HG03439 (cell line): ENCODE data around the gene TOP1.

ENCODE experiments used
- ATAC-seq: cut with Tn5 transposase; IDR thresholded peaks from one replicate; pipeline ENCODE4 v1.9.1; 2021; ENCODE audit warnings: mild to moderate bottlenecking, moderate library complexity; ENCODE audit not compliant: unreplicated experiment

TOP1 gene

GRCh38 chr20:41028359-41029149 lies at the start of gene TOP1:
TOP1 (plus strand) TSS chr20:41028822; CDS start chr20:41029068, 246 bp downstream.
- ATAC-seq: peak; percentile 96

GRCh38 chr20:40979247-40979646 lies 49.4 kb upstream of the TOP1 start:
- ATAC-seq: no peak

GRCh38 chr20:40980106-40980827 lies 48.4 kb upstream of the TOP1 start:
- ATAC-seq: no peak

GRCh38 chr20:40980828-40981310 lies 47.8 kb upstream of the TOP1 start:
- ATAC-seq: no peak

- ATAC-seq: no peak
These were observed 46.0 kb upstream of the TOP1 start for GRCh38 chr20:40982415-40983145.

GRCh38 chr20:40983898-40984297 lies 44.7 kb upstream of the TOP1 start:
- ATAC-seq: no peak

- ATAC-seq: no peak
These were observed 44.1 kb upstream of the TOP1 start for GRCh38 chr20:40984496-40984895.

- no peak for ATAC-seq
These were observed 41.8 kb upstream of the TOP1 start for GRCh38 chr20:40986774-40987173.

GRCh38 chr20:40990542-40991120 lies 38.0 kb upstream of the TOP1 start:
- peak; percentile 73 for ATAC-seq

GRCh38 chr20:40991181-40991889 lies 37.3 kb upstream of the TOP1 start:
- peak; percentile 90 for ATAC-seq

GRCh38 chr20:40992349-40993113 lies 36.1 kb upstream of the TOP1 start:
- no peak for ATAC-seq

- no peak for ATAC-seq
These were observed 34.7 kb upstream of the TOP1 start for GRCh38 chr20:40993794-40994540.

GRCh38 chr20:40996326-40996725 lies 32.3 kb upstream of the TOP1 start:
- no peak for ATAC-seq

GRCh38 chr20:40997116-40997515 lies 31.5 kb upstream of the TOP1 start:
- ATAC-seq: no peak

GRCh38 chr20:40999841-41000240 lies 28.8 kb upstream of the TOP1 start:
- no peak for ATAC-seq

GRCh38 chr20:41000628-41001027 lies 28.0 kb upstream of the TOP1 start:
- ATAC-seq: no peak

- no peak for ATAC-seq
These were observed 27.1 kb upstream of the TOP1 start for GRCh38 chr20:41001497-41001896.

- ATAC-seq: no peak
These were observed 25.8 kb upstream of the TOP1 start for GRCh38 chr20:41002842-41003142.
